ENCODE results near the gene ZNF462. TPM values are rescaled to one million over a fixed set of nuclear protein-coding genes. Genes with fewer than 3 reads are reported as not detected.

The ZNF462 gene
- total RNA-seq, 4 donors from 2014 or later = 19.1 to 57.9 (median 35.6) TPM

DNA sequence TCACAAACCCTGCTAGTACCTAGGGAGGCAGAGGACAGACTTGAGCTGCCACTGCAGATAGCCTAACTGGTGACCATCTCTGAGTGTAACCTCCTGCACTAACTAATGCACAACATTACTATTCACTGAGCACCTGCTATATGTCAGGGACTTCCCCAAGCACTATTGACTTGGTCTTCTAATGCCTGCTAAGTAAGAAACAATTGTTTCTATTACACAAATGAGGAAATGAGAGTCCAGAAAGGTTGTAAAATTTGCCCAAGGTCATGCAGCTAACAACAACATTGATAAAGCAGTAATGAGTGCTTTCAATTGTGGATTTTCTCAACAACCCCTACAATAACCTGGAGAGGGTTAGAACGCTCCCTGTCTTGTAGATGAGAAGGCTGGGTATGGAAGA lies 183.7 kb downstream of the ZNF462 start:
- H3K9me3 ChIP-seq = no peaks in the 10 kb centered on the region
- TF ChIP-seq EP300 (IDR thresholded peaks at IDR 0.05) = no peak
- no peak for TF ChIP-seq POLR2A (IDR thresholded peaks at IDR 0.05)
- TF ChIP-seq, protein P1, sequence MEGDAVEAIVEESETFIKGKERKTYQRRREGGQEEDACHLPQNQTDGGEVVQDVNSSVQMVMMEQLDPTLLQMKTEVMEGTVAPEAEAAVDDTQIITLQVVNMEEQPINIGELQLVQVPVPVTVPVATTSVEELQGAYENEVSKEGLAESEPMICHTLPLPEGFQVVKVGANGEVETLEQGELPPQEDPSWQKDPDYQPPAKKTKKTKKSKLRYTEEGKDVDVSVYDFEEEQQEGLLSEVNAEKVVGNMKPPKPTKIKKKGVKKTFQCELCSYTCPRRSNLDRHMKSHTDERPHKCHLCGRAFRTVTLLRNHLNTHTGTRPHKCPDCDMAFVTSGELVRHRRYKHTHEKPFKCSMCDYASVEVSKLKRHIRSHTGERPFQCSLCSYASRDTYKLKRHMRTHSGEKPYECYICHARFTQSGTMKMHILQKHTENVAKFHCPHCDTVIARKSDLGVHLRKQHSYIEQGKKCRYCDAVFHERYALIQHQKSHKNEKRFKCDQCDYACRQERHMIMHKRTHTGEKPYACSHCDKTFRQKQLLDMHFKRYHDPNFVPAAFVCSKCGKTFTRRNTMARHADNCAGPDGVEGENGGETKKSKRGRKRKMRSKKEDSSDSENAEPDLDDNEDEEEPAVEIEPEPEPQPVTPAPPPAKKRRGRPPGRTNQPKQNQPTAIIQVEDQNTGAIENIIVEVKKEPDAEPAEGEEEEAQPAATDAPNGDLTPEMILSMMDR (IDR thresholded peaks at IDR 0.05) = no peak
- TF ChIP-seq POLR2AphosphoS5 (IDR thresholded peaks at IDR 0.05) = no peak
- no peak overlapping the region for H3K27ac ChIP-seq
- H3K27me3 ChIP-seq = no peaks in the 10 kb centered on the region
- H3K36me3 ChIP-seq = no peaks in the 10 kb centered on the region
- H3K4me1 ChIP-seq = peaks cover 0 to 10% (median 0%) of the 10 kb centered on the region in 3 donors
- 100% methylated on average over 1 of the region's 1 CpG for WGBS, 2 donors (ENCODE audit: low coverage in 1 of 2)
- ATAC-seq = no peak
- no peak overlapping the region for H3K4me3 ChIP-seq

DNA sequence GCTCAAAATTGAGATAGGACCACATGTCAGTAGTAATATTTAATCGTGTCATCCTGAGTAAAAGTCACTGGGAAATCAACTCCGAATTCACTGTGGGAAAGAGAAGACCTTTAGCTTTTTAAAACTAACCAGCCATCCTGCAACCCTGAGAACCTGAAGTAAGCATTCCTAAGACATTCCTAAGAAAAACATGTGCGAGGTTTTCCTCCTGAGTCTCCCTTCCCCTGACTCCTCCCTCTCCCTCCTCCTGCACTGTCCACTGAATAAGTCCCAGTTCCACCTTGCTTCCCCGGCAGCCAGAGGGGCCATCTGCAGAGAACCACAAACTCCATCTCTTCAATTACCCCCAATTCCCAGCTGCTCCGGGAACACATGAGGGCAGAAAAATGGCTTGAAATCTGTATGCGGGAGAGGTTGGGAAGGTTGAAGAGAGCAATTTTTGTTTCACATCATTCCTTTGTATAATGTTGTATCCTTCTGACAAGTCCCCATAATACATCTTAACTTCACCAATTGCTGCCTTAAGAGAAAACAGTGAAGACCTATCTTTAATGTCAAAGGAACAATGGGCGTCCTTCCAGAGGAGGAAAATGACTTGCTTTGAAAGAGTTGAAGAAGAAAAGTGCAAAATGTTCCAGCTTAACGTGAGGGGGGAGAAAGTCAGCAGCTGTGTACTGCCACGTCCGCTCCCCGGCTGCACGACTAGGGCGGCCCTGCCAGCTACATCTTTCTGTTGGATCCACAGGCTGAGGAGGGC lies 186.3 kb downstream of the ZNF462 start:
- Histone ChIP-seq H3K9me3 (no peaks in the 10 kb centered on the region), H3K27ac (no peak overlapping the region), H3K4me3 (no peak overlapping the region), H3K4me1 (peaks cover 0 to 2% (median 0%) of the 10 kb centered on the region in 3 donors), H3K36me3 (no peaks in the 10 kb centered on the region), H3K27me3 (no peaks in the 10 kb centered on the region)
- no peak for ATAC-seq
- TF ChIP-seq POLR2AphosphoS5 (IDR thresholded peaks at IDR 0.05) (no peak), POLR2A (IDR thresholded peaks at IDR 0.05) (no peak), EP300 (IDR thresholded peaks at IDR 0.05) (no peak)
- TF ChIP-seq, protein P1 (IDR thresholded peaks at IDR 0.05) = no peak
- 63 to 72% methylated on average over 4 to 10 of the region's 13 CpGs for WGBS, 2 donors (ENCODE audit: low coverage in 1 of 2)

DNA sequence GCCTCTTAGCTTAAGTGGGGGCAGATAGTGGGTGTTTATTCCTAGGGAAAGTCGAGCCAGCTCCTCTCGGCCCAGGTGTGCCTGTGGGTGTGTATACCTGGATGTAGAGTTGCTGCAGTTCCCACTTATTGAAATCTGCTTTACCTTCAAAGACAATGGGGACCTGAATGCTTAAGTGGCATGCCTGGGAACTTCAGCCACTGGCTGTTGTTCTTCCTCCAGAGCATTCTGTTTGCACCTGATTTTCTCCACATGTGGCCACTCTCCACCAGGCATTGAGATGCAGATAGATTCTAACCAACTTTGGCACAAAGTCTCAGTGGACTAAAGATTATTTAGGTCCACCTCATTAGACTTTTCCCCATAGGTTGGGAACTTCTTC lies 186.8 kb downstream of the ZNF462 start:
- no peaks in the 10 kb centered on the region for H3K9me3 ChIP-seq
- TF ChIP-seq POLR2AphosphoS5 (IDR thresholded peaks at IDR 0.05) (no peak), EP300 (IDR thresholded peaks at IDR 0.05) (no peak), POLR2A (IDR thresholded peaks at IDR 0.05) (no peak)
- TF ChIP-seq, protein P1 (IDR thresholded peaks at IDR 0.05) = no peak

DNA sequence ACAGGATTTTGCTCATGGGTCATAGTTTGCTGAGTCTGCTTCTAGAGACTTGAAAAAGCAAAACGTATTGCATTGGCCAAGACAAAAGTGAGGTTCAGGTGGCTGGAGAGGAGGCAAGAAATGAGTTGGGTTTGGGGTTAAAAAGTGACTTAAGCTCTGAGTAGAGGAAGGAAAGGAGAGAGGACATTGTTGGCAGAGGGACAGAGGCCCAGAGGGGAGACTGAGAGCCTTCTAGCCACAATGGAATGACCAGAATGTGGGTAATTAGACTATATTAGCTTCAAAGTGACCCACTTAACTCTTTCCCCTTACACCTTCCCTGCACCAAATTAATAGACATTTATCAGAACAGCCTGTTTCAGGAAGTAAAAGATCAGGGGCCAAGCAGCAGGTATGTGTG lies 188.4 kb downstream of the ZNF462 start:
- Histone ChIP-seq H3K36me3 (no peaks in the 10 kb centered on the region), H3K27me3 (no peaks in the 10 kb centered on the region), H3K27ac (no peak overlapping the region), H3K4me3 (no peak overlapping the region), H3K4me1 (no peaks in the 10 kb centered on the region), H3K9me3 (no peaks in the 10 kb centered on the region)
- 55% methylated on average over 1 of the region's 1 CpG; no CpG with 5 or more reads in 1 of the 2 donors for WGBS, 2 donors (ENCODE audit: low coverage in 1 of 2)
- TF ChIP-seq POLR2AphosphoS5 (IDR thresholded peaks at IDR 0.05) (no peak), EP300 (IDR thresholded peaks at IDR 0.05) (no peak), POLR2A (IDR thresholded peaks at IDR 0.05) (no peak)
- no peak for ATAC-seq

More for the DNA sequence above, 186.8 kb downstream of the ZNF462 start:
- Histone ChIP-seq H3K27me3 (no peaks in the 10 kb centered on the region), H3K4me3 (no peak overlapping the region), H3K4me1 (no peaks in the 10 kb centered on the region), H3K27ac (no peak overlapping the region), H3K36me3 (no peaks in the 10 kb centered on the region)
- 33% methylated on average over 2 of the region's 2 CpGs; no CpG with 5 or more reads in 1 of the 2 donors for WGBS, 2 donors (ENCODE audit: low coverage in 1 of 2)
- no peak for ATAC-seq

DNA sequence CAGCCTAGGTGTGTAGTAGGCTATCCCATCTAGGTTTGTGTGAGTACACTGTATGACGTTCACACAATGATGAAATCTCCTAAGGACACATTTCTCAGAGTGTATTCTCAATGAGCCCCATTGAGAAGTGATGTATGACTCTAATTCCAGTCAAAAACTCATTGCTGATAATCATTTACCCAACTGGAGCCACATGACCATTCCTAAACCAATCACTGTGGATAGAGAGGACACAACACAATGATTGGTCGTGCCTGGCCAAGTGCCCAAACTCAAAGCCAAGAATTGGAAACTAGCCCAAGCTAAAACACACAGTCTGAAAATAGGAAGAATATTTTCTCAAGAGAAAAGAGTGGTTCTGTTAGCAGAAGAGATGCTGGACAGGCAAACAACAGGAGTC lies 191.2 kb downstream of the ZNF462 start:
- H3K36me3 ChIP-seq = no peaks in the 10 kb centered on the region
- no peaks in the 10 kb centered on the region for H3K4me1 ChIP-seq
- no peaks in the 10 kb centered on the region for H3K9me3 ChIP-seq
- no peak overlapping the region for H3K27ac ChIP-seq
- no peak for ATAC-seq
- no peaks in the 10 kb centered on the region for H3K27me3 ChIP-seq
- WGBS, 2 donors (ENCODE audit: low coverage in 1 of 2) = 47 to 63% methylated on average over 2 of the region's 2 CpGs
- H3K4me3 ChIP-seq = no peak overlapping the region
- TF ChIP-seq EP300 (IDR thresholded peaks at IDR 0.05) = no peak
- TF ChIP-seq, protein P1 (IDR thresholded peaks at IDR 0.05) = no peak
- no peak for TF ChIP-seq POLR2A (IDR thresholded peaks at IDR 0.05)
- TF ChIP-seq POLR2AphosphoS5 (IDR thresholded peaks at IDR 0.05) = no peak
